Uterus (tissue), 4 donors: ENCODE measurements around the gene NTSR1. TPM values are rescaled to one million over a fixed set of nuclear protein-coding genes. Genes with fewer than 3 reads are reported as not detected.

ENCODE experiments used
- DNase-seq, 2 donors: peaks; one replicate each; pipeline ENCODE4 v3.0.0-alpha.2; 2019 to 2020
- H3K27ac ChIP-seq, 2 donors: fragments of 200-600 bp; sonication (generic); 1 replicate in 1 of 2; 2 replicates in 1 of 2; pipeline ENCODE4 v1.5.1; 2016 to 2018
- H3K27me3 ChIP-seq, 2 donors: fragments of 200-600 bp; sonication (generic); one replicate each; pipeline ENCODE4 v1.5.1; 2018 to 2019; ENCODE audit warnings: control low read depth in 1 of 2
- H3K36me3 ChIP-seq, 2 donors: fragments of 200-600 bp; sonication (generic); one replicate each; pipeline ENCODE4 v1.5.1; 2019; ENCODE audit warnings: control low read depth in 1 of 2
- H3K4me1 ChIP-seq, 2 donors: fragments of 200-600 bp; sonication (generic); one replicate each; pipeline ENCODE4 v1.5.1; 2018 to 2019; ENCODE audit warnings: control low read depth in 1 of 2
- H3K4me3 ChIP-seq, 2 donors: fragments of 200-600 bp; sonication (generic); 1 replicate in 1 of 2; 2 replicates in 1 of 2; pipeline ENCODE4 v1.5.1; 2018 to 2019; ENCODE audit warnings: mild to moderate bottlenecking in 1 of 2
- H3K9me3 ChIP-seq, 2 donors: fragments of 200-600 bp; sonication (generic); one replicate each; pipeline ENCODE4 v1.5.1; 2019; ENCODE audit warnings: control low read depth in 1 of 2
- CTCF ChIP-seq, 4 experiments: fragments of 200-600 bp in 2 of 4; fragments of 450-650 bp in 2 of 4; sonication (generic) in 2 of 4; IDR thresholded peaks; one replicate each; pipeline ENCODE4 v1.5.1; 2016 to 2019; ENCODE audit warnings: antibody characterized with exemption in 4 of 4, mild to moderate bottlenecking in 2 of 4, moderate library complexity in 1 of 4
- POLR2A ChIP-seq, 2 donors: fragments of 450-650 bp; IDR thresholded peaks; one replicate each; pipeline ENCODE4 v1.6.1; 2016; ENCODE audit warnings: antibody characterized with exemption in 2 of 2, mild to moderate bottlenecking in 1 of 2, moderate library complexity in 1 of 2
- intact Hi-C: fragments of 100-400 bp; cut with DNase I; formaldehyde crosslinking; loops from one replicate; pipeline ENCODE4 v1.15.1; 2023; ENCODE audit warnings: low total_unique reads
- total RNA-seq, 4 donors: library from RNA; depleted of rRNA in 3 of 4; stranded (reverse); fragments of >200 nt in 3 of 4; gene quantifications; one replicate each; pipeline versions ENCODE4 v1.1.0 to v1.2.4, GENCODE V29; 2014 to 2023
- donor health status: DM: yes; HTN: yes; CAD: no.

The NTSR1 gene
- total RNA-seq, 4 donors from 2014 or later, result not detected

GRCh38 chr20:62674370-62674769, 34.3 kb upstream of the NTSR1 start:
- intact Hi-C loops, result no loop called here
- Histone ChIP-seq H3K27ac (no peak overlapping the region), H3K4me3 (no peak overlapping the region), H3K4me1 (no peaks in the 10 kb centered on the region), H3K27me3 (no peaks in the 10 kb centered on the region), H3K36me3 (no peaks in the 10 kb centered on the region), H3K9me3 (no peaks in the 10 kb centered on the region)
- TF ChIP-seq CTCF (IDR thresholded peaks at IDR 0.05), result no peak
- no peak for TF ChIP-seq POLR2A (IDR thresholded peaks at IDR 0.05)
- no peak for DNase-seq

GRCh38 chr20:62675156-62675876, 33.3 kb upstream of the NTSR1 start:
- Histone ChIP-seq H3K27me3 (peaks cover 0 to 8% of the 10 kb centered on the region in 2 donors), H3K9me3 (no peaks in the 10 kb centered on the region), H3K27ac (no peak overlapping the region), H3K4me3 (no peak overlapping the region), H3K36me3 (no peaks in the 10 kb centered on the region), H3K4me1 (no peaks in the 10 kb centered on the region)
- intact Hi-C loops, result no loop called here
- TF ChIP-seq POLR2A (IDR thresholded peaks at IDR 0.05), result no peak
- no peak for TF ChIP-seq CTCF (IDR thresholded peaks at IDR 0.05)
- DNase-seq, result no peak

GRCh38 chr20:62675877-62676260, 32.8 kb upstream of the NTSR1 start:
- peaks cover 0 to 10% of the 10 kb centered on the region in 2 donors for H3K27me3 ChIP-seq
- H3K9me3 ChIP-seq, result no peaks in the 10 kb centered on the region
- intact Hi-C loops, result no loop called here
- TF ChIP-seq POLR2A (IDR thresholded peaks at IDR 0.05) (no peak), CTCF (IDR thresholded peaks at IDR 0.05) (no peak)
- DNase-seq, result no peak
- no peak overlapping the region for H3K4me3 ChIP-seq
- no peak overlapping the region for H3K27ac ChIP-seq
- H3K36me3 ChIP-seq, result no peaks in the 10 kb centered on the region
- no peaks in the 10 kb centered on the region for H3K4me1 ChIP-seq

- Histone ChIP-seq H3K27ac (no peak overlapping the region), H3K4me1 (no peaks in the 10 kb centered on the region), H3K4me3 (no peak overlapping the region), H3K36me3 (no peaks in the 10 kb centered on the region), H3K9me3 (no peaks in the 10 kb centered on the region), H3K27me3 (peaks cover 0 to 13% of the 10 kb centered on the region in 2 donors)
- intact Hi-C loops, result no loop called here
- TF ChIP-seq POLR2A (IDR thresholded peaks at IDR 0.05) (no peak), CTCF (IDR thresholded peaks at IDR 0.05) (no peak)
- DNase-seq, result no peak
These were observed 31.7 kb upstream of the NTSR1 start for GRCh38 chr20:62676976-62677375.

- DNase-seq, result no peak
- intact Hi-C loops, result no loop called here
- TF ChIP-seq POLR2A (IDR thresholded peaks at IDR 0.05), result no peak
- TF ChIP-seq CTCF (IDR thresholded peaks at IDR 0.05), result no peak
- H3K4me1 ChIP-seq, result no peaks in the 10 kb centered on the region
- no peaks in the 10 kb centered on the region for H3K36me3 ChIP-seq
- no peaks in the 10 kb centered on the region for H3K9me3 ChIP-seq
- no peak overlapping the region for H3K4me3 ChIP-seq
- H3K27ac ChIP-seq, result no peak overlapping the region
- peaks cover 0 to 13% of the 10 kb centered on the region in 2 donors for H3K27me3 ChIP-seq
These were observed 31.0 kb upstream of the NTSR1 start for GRCh38 chr20:62677678-62678077.
